Activated T-helper 9 cell treated with anti-CD3 and anti-CD28 coated beads, Interleukin-2, amount 50 U/mL, for 16 hours (primary cell): ENCODE data around the gene ENTHD1.

Experiments used
- DNase-seq: peaks from one replicate; pipeline ENCODE4 v3.0.0-alpha.2; 2020; ENCODE audit warnings: low read depth

Gene ENTHD1

GRCh38 chr22:39713799-39714290 lies 179.7 kb downstream of the ENTHD1 start:
- no peak for DNase-seq

GRCh38 chr22:39712751-39713525 lies 180.6 kb downstream of the ENTHD1 start:
- no peak for DNase-seq

- no peak for DNase-seq
Observed at GRCh38 chr22:39712081-39712480, 181.5 kb downstream of the ENTHD1 start.

DNA sequence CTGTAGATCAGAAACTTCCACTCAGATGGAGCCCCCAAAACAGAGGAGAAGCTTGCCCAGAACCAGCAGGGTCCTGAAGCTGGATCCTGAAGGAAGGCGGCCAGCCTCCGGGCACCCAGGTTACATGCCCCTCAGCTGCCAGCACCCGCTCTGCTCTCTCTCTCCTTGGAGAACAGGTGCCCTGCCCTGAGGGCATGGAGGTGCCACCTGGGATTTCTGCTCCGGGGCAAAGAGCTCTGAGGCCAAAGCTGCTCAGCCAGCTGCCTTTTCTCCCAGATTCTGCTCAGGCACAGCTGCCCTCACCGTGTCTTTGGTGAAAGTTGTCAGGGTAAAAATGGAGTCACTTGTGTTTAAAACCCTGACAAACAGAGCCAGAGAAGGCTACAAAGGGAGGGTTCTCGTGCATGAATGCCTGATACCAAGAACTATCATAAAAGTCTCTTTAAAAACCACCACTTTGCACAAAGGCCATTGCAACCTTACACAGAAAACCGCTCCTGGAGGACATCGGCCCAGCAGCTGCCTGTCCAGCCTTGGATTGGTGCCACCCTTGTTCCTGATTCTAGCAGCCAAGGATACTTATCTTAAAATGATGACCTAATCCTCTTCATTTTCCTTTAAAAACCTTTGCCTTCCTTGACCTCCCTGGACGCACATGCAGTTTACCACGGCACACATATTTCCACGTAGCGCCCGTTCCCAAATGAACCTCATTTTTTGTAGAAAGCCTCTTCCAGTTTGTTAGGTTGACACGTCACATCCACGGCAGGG lies 183.0 kb downstream of the ENTHD1 start:
- no peak for DNase-seq

DNA sequence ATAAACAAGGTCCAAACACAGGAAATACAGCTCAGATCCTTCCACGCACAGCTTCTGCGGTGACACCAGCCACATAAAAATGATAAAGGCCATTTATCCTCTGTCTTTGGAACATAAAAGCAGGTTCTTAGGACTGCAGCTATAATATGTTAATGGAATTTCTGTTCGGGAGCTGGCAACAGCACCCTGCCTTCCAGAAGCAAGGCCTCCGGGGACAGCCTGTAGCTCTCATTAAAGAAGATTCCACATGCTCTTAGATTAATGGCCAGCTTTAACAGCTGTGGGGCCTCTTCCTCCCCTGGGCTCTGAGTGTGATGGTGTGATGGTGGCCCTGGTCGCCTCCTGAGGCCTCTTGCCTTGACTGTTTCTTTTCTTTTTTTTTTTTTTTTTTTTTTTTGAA lies 185.7 kb downstream of the ENTHD1 start:
- no peak for DNase-seq

GRCh38 chr22:39707351-39707750 lies 186.2 kb downstream of the ENTHD1 start:
- DNase-seq: no peak

- DNase-seq: no peak
Observed at GRCh38 chr22:39706376-39707140, 187.0 kb downstream of the ENTHD1 start.

GRCh38 chr22:39705386-39705785 lies 188.2 kb downstream of the ENTHD1 start:
- DNase-seq: no peak

- DNase-seq: no peak
Observed at GRCh38 chr22:39703928-39704639, 189.5 kb downstream of the ENTHD1 start.

- DNase-seq: no peak
Observed at GRCh38 chr22:39703091-39703490, 190.5 kb downstream of the ENTHD1 start.

GRCh38 chr22:39700565-39700964 lies 193.0 kb downstream of the ENTHD1 start:
- no peak for DNase-seq

GRCh38 chr22:39699631-39700360 lies 193.8 kb downstream of the ENTHD1 start:
- no peak for DNase-seq

DNA sequence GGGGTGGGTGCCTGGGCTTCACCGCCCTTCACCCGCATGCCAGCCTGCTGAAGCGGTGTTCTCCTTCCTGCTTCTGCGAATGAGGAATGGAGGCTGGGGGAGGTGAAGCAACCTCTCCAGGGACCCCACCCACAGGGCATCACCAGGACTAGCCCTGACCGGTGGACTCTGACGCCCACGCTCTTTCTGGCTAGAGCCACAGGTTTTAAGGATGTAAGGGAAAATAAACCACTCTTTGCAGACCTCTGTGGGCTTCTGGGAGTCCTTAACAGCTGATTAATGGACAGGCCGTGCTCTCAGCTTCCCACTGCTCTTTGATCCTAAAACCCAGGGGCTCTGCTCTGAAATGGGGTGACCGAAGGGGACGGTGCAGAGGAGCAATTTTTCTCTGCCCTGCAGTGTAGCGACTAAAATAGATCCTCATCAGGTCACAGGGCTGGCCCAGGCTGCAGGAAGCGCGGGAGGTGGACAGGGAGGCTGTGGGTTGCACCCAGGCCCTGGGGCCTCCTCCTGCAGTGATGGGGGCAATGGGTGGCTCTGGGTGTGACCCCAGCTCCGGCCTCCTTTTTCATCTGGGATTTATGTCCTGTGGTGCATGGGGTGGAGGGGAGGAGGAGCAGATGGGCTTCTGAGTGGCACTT lies 195.7 kb downstream of the ENTHD1 start:
- DNase-seq: no peak

DNA sequence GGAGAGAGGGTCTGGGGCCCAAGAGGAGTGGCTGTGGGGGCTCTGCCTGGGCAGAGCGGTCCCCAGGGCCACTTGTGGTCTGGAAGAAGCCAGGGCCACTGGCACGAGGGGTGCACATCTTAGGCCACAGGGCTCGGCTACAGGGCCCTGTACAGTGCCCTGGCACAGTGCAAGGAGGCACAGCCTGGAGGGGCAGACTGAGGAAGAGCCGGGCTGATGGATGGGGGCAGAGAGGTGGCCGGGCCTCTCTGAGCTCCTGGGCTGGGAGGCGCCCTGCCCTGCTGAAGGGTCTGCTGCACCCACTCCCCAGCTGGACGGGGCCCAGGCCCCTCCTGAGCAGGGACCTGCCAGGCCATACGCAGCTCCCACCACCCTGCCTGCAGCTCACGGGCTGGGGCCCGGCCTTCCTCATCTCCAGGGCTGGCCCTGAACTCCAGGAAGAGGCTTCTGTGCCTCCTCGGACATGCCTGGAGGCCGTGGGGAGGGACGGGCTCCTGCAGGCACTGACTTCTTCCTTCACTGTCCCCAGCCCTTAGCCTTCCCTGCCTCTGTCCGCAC lies 199.5 kb downstream of the ENTHD1 start:
- no peak for DNase-seq
